ENCODE data around the gene CHD5.

The CHD5 gene

DNA sequence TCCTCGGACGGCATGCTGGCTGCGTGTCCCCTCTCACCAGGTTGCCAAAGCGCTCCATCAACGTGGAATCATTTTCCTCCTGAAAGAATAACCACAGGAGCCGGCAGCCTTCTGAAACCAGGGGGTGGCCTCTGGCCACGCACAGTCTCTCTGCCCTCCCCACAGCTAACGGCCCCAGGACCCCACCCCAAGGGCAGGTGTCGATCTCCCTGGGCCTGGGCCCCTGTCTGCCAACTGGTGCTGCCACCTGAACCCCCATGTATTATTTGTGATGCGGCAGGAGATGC is 88.4 kb downstream of the CHD5 start:
- no peak overlapping the region for H3K9ac ChIP-seq
- no peak overlapping the region for H2AFZ ChIP-seq
- H3K27ac ChIP-seq: no peak overlapping the region
- no peaks in the 10 kb centered on the region for H3K9me3 ChIP-seq (ENCODE audit: control insufficient read depth, low read length)
- no peaks in the 10 kb centered on the region for H3K4me1 ChIP-seq
- no peaks in the 10 kb centered on the region for H3K79me2 ChIP-seq
- H3K4me3 ChIP-seq (ENCODE audit: low read depth, low read length): no peak overlapping the region
- no peak overlapping the region for H3K4me2 ChIP-seq (ENCODE audit: low read length)
- no peaks in the 10 kb centered on the region for H3K27me3 ChIP-seq (ENCODE audit: control insufficient read depth, insufficient read depth, low read length)
- no peak for TF ChIP-seq CTCF (IDR thresholded peaks at IDR 0.05)
- H3K36me3 ChIP-seq (ENCODE audit: control insufficient read depth, insufficient read depth, low read length): no peaks in the 10 kb centered on the region

- Histone ChIP-seq H3K4me2 (ENCODE audit: low read length) (no peak overlapping the region), H3K9me3 (ENCODE audit: control insufficient read depth, low read length) (no peaks in the 10 kb centered on the region), H3K4me1 (no peaks in the 10 kb centered on the region), H3K79me2 (no peaks in the 10 kb centered on the region), H3K27ac (no peak overlapping the region), H3K4me3 (ENCODE audit: low read depth, low read length) (no peak overlapping the region), H3K36me3 (ENCODE audit: control insufficient read depth, insufficient read depth, low read length) (no peaks in the 10 kb centered on the region), H3K27me3 (ENCODE audit: control insufficient read depth, insufficient read depth, low read length) (no peaks in the 10 kb centered on the region), H2AFZ (no peak overlapping the region), H3K9ac (no peak overlapping the region)
- no peak for TF ChIP-seq CTCF (IDR thresholded peaks at IDR 0.05)
Measured at GRCh38 chr1:6090996-6091822, 88.9 kb downstream of the CHD5 start.

GRCh38 chr1:6090288-6090687 is 89.8 kb downstream of the CHD5 start:
- Histone ChIP-seq H2AFZ (no peak overlapping the region), H3K27ac (no peak overlapping the region), H3K79me2 (no peaks in the 10 kb centered on the region), H3K4me3 (ENCODE audit: low read depth, low read length) (no peak overlapping the region), H3K4me2 (ENCODE audit: low read length) (no peak overlapping the region), H3K27me3 (ENCODE audit: control insufficient read depth, insufficient read depth, low read length) (no peaks in the 10 kb centered on the region), H3K36me3 (ENCODE audit: control insufficient read depth, insufficient read depth, low read length) (no peaks in the 10 kb centered on the region), H3K9ac (no peak overlapping the region), H3K4me1 (no peaks in the 10 kb centered on the region), H3K9me3 (ENCODE audit: control insufficient read depth, low read length) (no peaks in the 10 kb centered on the region)
- TF ChIP-seq CTCF (IDR thresholded peaks at IDR 0.05): no peak

DNA sequence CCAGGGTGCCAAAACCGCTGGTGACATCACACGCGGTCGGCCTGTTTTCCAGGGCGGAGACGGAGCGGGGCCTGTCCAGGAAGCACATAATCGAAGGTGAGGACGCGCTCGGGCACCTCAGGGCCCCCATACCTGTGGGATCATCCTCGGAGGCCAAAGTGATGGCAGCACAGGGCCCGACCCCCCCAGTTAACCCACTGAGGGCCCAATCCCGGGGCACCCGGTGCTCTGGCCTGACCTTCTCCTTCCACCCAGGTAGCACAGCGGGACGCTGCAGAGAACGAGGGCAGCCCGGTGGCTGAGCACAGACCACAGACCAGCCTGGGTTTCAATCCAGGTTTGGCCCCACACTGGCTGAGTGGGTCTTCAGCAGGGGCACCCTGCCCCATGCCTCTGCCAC is 91.2 kb downstream of the CHD5 start:
- H2AFZ ChIP-seq: no peak overlapping the region
- H3K4me2 ChIP-seq (ENCODE audit: low read length): no peak overlapping the region
- no peaks in the 10 kb centered on the region for H3K36me3 ChIP-seq (ENCODE audit: control insufficient read depth, insufficient read depth, low read length)
- H3K79me2 ChIP-seq: no peaks in the 10 kb centered on the region
- no peak overlapping the region for H3K27ac ChIP-seq
- TF ChIP-seq CTCF (IDR thresholded peaks at IDR 0.05): no peak
- H3K9me3 ChIP-seq (ENCODE audit: control insufficient read depth, low read length): no peaks in the 10 kb centered on the region
- no peak overlapping the region for H3K4me3 ChIP-seq (ENCODE audit: low read depth, low read length)
- H3K27me3 ChIP-seq (ENCODE audit: control insufficient read depth, insufficient read depth, low read length): no peaks in the 10 kb centered on the region
- H3K4me1 ChIP-seq: no peaks in the 10 kb centered on the region
- no peak overlapping the region for H3K9ac ChIP-seq

DNA sequence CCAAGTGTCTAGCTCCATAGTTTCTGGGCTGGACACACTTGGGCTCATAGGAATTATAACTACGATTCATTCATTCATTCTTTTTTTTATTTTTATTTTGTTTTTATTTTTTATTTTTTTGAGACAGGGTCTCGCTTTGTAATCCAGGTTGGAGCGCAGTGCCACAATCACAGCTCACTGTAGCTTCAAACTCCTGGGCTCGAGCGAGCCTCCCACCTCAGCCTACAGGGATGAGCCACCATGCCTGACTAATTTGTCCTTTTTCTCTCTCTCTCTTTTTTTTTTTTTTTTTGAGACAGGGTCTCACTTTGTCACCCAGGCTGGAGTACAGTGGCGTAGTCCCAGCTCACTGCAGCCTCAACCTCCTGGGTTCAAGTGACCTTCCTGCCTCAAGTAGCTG is 92.2 kb downstream of the CHD5 start:
- Histone ChIP-seq H3K4me1 (no peaks in the 10 kb centered on the region), H3K9me3 (ENCODE audit: control insufficient read depth, low read length) (no peaks in the 10 kb centered on the region), H3K27me3 (ENCODE audit: control insufficient read depth, insufficient read depth, low read length) (no peaks in the 10 kb centered on the region), H3K79me2 (no peaks in the 10 kb centered on the region), H3K4me3 (ENCODE audit: low read depth, low read length) (no peak overlapping the region), H3K36me3 (ENCODE audit: control insufficient read depth, insufficient read depth, low read length) (no peaks in the 10 kb centered on the region), H3K27ac (no peak overlapping the region), H2AFZ (no peak overlapping the region), H3K9ac (no peak overlapping the region), H3K4me2 (ENCODE audit: low read length) (no peak overlapping the region)
- no peak for TF ChIP-seq CTCF (IDR thresholded peaks at IDR 0.05)

Data from parathyroid adenoma (tissue), 2 donors.